Adrenal gland (tissue), 5 donors: Measurements from ENCODE around the gene GLRX.

Experiments
- POLR2A ChIP-seq, 2 donors: fragments of 450-650 bp; IDR thresholded peaks; one replicate each; pipeline ENCODE4 v1.6.1; 2017; ENCODE audit warnings: antibody characterized with exemption in 2 of 2, mild to moderate bottlenecking in 2 of 2, moderate library complexity in 1 of 2
- TF ChIP-seq, protein P1 (sequence below), 6 experiments: fragments of 450-650 bp in 4 of 6; fragments of 200-600 bp in 2 of 6; sonication (generic) in 1 of 6; IDR thresholded peaks; 1 replicate in 5 of 6; 2 replicates in 1 of 6; pipeline versions ENCODE4 v1.5.1 to v1.8.0; 2016 to 2021; ENCODE audit warnings: antibody characterized with exemption in 6 of 6, mild to moderate bottlenecking in 2 of 6, moderate library complexity in 1 of 6
- donor health status: DM: no; HTN: no; CAD: no.

DNA sequence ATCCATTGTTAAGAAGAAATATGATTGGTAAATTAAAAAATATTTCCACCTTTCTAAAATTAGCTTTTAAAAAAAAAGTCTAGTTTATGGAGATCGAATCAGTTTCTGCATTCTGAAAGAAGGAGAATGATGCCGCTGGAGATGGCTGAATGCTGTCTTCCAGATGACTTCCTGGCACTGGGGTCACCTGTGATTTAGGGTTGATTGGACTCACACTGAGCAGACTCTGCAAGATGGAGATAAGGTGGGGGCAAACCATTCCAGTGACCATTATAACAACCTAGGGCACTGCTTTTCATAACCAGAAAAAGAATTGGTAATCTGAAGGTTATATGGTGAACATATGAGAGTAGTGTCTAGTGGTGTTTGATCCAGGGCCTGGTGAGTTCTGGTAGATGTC, 50.6 kb downstream of the GLRX start:
- TF ChIP-seq, protein P1, sequence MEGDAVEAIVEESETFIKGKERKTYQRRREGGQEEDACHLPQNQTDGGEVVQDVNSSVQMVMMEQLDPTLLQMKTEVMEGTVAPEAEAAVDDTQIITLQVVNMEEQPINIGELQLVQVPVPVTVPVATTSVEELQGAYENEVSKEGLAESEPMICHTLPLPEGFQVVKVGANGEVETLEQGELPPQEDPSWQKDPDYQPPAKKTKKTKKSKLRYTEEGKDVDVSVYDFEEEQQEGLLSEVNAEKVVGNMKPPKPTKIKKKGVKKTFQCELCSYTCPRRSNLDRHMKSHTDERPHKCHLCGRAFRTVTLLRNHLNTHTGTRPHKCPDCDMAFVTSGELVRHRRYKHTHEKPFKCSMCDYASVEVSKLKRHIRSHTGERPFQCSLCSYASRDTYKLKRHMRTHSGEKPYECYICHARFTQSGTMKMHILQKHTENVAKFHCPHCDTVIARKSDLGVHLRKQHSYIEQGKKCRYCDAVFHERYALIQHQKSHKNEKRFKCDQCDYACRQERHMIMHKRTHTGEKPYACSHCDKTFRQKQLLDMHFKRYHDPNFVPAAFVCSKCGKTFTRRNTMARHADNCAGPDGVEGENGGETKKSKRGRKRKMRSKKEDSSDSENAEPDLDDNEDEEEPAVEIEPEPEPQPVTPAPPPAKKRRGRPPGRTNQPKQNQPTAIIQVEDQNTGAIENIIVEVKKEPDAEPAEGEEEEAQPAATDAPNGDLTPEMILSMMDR (IDR thresholded peaks at IDR 0.05): no peak
- TF ChIP-seq POLR2A (IDR thresholded peaks at IDR 0.05): no peak
